ENCODE data around the gene KCTD16.

- no peak for TF ChIP-seq PKNOX1 (IDR thresholded peaks at IDR 0.05)
- TF ChIP-seq NFRKB (IDR thresholded peaks at IDR 0.05), result no peak
- TF ChIP-seq ZNF384 (IDR thresholded peaks at IDR 0.05), result no peak
- TF ChIP-seq FOXA1 (IDR thresholded peaks at IDR 0.05), result no peak
- no peak for TF ChIP-seq SP1 (IDR thresholded peaks at IDR 0.05)
- TF ChIP-seq ELF4 (IDR thresholded peaks at IDR 0.05), result no peak
- TF ChIP-seq SUZ12 (IDR thresholded peaks at IDR 0.05), result no peak
Observed at GRCh38 chr5:144191531-144191930, 20.9 kb downstream of the KCTD16 start.
